ENCODE results near the gene LSAMP.

The LSAMP gene

DNA sequence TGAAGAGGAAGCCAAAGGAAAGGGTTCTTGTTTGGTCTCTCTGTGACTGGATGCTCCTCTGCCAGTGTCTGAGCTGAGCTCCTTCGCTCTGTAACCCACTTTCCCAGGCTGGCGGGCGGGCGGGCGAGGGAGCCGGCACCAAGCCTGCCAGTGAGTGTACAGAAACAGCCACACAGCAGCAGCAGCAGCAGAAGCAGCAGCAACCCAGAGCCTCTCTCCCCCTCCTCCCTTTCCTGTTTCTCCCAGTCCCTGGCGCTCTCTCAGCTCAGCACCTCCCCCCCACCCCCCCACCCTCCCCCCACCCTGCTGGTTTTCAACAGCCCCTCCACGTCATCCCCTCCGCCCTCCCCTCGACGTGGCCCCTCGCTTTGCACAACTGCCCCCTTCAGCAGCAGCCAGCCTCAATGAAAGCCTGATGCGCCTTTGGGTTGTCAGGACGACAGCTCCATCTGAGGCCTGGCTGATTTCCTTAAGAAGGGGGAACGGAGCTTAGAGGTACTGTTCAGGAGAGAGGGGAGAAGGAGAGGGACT is at the start of gene LSAMP:
TSS of gene LSAMP (minus strand) at position 177 of the 531 bp plus-strand sequence.
- peak; percentile 20 to 93 (median 76) for DNase-seq

GRCh38 chr3:116492379-116492778 is 47.1 kb upstream of the LSAMP start:
- no peak for DNase-seq

- no peak for DNase-seq
Measured at GRCh38 chr3:116483135-116483534, 37.8 kb upstream of the LSAMP start.

DNA sequence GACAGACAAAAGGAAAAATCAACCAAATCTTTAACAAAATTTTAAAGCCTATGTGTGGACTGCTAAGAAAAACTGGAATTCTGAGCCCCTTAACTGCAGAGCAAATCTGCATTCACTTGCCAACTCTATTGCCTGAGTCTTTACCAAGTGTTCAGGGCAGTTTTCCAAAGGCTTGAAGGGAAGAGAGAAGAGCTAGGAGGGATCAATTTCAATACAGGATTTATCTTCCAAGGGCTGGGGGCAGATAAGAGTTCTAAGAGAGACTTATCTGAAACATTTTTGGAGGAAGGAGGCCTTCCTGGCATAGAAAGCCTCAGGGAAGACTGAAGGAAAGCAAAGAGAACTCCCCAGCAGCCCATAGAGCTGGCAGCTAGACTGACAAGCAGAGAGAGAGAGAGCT is 31.4 kb upstream of the LSAMP start:
- DNase-seq = no peak

GRCh38 chr3:116474801-116475200 is 29.5 kb upstream of the LSAMP start:
- DNase-seq = no peak

DNA sequence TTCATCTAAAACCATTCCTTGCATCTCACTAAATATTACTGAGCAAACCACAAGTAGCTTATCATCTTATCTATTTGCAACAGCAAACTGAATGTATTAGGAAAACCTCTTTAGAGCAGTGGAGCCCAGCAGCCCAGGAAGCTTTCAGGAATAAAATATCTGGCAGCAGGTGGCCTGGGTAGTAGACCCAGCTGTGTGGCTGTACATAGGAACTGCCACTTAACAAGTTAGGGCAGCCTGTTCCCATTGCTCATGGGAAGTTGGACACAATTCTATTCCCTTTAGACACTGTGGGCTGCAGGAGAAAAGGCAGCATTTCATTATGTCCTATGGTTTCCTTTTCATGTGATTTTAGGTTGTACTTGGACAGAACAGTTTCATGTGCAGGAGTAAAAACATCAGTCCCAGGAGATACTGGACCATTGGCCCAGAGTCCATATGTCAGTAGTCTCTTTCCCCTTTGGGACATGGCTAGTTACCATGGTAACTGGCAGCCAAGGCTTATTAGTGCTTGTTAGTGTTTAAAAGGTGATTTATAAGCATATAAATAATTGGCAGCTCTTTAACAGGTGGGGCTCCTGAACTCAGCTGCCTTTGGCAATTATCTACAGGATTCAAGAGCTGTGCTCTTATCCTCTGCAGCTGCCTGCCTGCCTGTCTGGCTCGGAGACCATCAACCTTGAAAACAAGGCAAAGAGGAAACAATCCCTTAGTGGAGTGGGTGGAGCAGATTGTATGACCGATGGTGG is 28.9 kb upstream of the LSAMP start:
- DNase-seq = peak in 1 of 58 donors; percentile 1

DNA sequence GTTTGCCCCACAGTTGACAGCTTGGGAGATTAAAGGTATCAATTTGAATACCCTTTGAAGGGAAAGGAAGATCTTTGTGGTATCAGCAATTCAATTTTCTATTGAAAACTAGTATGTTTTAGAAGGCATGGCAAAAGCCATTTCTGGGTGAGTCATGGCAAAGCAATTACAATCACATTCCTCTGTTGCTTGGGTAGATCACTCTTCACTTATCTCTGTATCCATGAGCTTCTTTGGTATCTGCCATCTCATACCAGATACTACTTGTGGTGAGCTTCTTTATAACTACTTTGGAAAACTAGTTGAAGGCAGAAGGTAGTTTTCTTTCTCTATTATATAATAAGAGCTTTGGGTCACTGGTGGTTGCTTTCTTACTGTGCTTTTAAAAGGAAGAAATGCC is 28.3 kb upstream of the LSAMP start:
- no peak for DNase-seq

GRCh38 chr3:116470605-116471197 is 25.4 kb upstream of the LSAMP start:
- no peak for DNase-seq

GRCh38 chr3:116469546-116469945 is 24.3 kb upstream of the LSAMP start:
- no peak for DNase-seq

GRCh38 chr3:116464276-116464798 is 19.1 kb upstream of the LSAMP start:
- no peak for DNase-seq

DNA sequence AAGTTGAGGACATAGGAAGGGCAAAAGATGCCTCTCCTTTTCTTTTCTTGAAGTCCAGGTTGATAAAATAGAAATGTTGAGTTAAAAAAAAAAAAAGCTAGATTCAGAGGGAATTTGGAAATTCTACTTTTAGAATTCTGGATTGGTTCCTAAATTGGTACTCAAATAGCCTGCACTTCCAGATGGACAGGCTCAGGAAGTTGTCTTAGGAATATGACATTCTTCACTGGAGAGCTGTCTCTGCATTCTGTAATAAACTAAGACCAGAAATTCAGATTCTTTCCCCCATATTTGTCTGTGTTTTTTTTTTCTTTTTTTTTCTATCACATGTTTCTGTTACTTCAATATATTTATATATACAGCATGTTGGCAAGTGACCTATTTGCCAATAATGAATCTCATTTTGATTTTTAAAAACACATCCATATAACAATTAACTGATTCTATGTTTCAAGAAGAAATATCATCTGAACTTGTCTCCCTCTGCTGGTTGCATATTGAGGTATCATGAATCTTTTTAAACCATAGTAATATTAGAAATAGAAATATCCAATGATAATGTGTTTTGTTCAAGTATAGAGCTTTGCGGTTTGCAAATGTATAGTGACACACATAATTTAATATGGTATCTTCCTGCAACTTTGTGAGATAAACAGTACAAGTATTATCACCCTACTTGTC is 8.5 kb upstream of the LSAMP start:
- DNase-seq = peak in 1 of 58 donors; percentile 15

GRCh38 chr3:116449546-116450350 is 4.5 kb upstream of the LSAMP start:
- DNase-seq = no peak

DNA sequence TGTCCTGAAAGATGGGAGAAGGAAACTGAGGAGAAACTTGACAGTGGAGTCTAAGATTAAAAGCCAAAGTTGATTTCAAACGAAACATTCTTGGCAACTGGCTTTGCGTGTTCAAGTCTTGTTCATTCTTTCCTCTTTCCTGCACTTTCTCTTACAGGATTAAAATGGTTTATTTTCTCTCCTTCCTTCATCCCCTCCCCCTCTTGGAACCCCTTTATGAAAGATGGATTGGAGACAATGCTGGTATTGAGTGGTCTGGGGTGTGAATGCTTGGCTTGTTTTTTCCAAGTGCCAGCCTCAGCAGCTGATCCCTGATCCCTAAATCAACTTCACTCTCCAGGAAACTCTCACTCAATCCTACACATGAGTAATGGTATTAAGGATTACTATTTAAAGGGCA is 703 bp upstream of the LSAMP start:
- DNase-seq = peak in 15 of 58 donors; percentile 2 to 77 (median 35)

GRCh38 chr3:116444819-116445310 is 422 bp downstream of the LSAMP start:
- DNase-seq = peak in 33 of 58 donors; percentile 3 to 63 (median 42)

DNA sequence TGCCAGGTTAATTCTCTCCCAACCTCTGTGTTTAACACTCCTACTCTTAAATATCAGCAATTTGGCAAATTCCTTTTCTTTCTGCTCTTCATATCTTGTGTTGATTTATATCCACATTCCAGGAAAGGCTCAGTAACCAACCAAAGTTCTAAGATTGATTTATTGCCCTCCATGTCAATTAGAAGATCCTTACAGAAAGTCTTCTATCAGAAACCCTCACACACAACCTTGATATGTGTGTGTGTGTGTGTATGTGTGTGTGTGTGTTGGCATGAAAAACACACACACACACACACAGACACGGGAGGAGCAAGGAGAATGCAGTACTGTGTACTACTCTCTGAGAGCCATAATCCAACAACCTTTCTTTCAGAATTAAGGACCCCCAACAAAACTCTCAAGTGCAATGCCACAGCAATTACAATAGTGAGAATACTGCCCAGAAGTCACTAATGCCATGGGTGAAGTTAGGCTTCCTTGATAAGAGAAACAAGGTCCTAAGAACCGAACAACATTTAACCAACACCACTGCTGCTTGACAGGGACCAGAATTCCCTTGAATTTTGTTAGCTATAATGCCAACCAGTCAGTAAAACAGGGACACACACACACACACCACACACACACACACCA is 1.1 kb downstream of the LSAMP start:
- DNase-seq = peak in 1 of 58 donors; percentile 34

- DNase-seq = peak in 7 of 58 donors; percentile 3 to 22 (median 5)
Measured at GRCh38 chr3:116443191-116443661, 2.1 kb downstream of the LSAMP start.

DNA sequence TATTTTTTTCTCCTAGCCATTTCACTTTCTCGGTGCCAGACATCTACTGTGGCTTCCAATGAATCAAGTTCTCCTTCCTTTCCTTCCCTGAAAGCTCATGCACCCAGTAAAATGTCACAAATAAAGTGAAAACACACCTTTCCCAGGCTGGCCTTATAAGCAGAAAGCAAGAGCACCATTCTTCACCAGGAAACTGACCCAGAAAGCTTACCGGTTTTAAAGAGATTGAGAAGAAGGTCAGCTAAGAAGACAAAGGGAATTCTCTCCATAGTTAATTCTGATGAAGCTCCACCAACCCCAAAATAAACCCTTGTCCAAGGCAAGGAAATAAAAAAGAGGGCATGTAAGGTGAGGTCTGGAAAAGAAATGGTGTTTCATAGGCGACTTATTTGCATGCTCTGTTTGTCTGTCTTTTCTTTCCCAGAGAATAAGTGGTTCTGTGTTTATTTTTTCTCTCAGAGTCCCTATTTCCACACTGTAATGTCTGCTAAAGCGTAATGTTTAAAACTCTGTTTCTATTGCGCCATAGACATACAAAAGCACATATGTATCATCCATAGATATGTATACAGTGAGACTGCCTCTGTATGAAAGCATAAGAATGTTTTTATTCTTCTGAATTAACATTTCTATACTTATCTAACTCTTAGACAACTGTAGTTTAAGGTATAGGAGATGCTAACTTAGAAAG is 2.8 kb downstream of the LSAMP start:
- DNase-seq = no peak

DNA sequence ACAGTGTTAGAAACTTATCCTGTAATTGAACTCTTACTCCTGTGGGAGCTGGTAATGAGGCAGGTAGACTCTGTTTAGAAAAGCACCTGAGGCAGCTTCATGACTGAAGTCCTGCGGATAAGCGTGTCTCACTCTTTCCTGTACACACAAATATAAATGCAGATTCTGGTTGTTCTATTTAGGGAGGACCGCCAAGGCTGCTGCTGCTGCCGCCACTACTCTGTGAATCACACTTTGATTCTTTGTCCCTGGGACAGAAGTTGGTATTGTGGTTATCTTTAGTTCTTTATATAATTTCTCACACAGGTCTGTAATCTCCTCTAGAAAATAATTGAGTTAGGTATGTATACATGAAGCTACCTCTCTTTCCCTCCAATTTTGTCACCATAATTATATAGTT is 3.6 kb downstream of the LSAMP start:
- DNase-seq = peak in 2 of 58 donors; percentile 9 to 35

- DNase-seq = no peak
Measured at GRCh38 chr3:116440196-116440595, 5.1 kb downstream of the LSAMP start.

DNA sequence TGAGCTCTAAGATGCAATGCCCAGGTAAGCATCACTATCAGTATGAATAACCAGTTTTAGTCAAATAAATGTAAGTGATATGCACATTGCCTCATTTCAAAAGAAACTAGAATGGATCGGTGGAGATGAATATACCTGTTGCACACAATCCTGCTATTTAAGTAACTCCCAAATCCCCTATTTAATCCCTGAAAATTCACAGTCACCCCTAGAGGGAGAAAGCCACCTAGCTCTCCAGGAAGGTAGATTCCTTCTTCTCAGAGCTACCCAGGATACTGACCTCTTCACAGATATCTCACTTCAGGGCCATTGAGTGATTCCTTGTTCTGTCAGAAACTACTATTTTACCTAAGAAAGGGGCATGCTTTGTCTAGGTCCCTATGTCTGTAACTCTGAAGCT is 11.7 kb downstream of the LSAMP start:
- no peak for DNase-seq
